ENCODE measurements around the gene IL12RB1.
"Not testable (repeated sequence)": the region's sequence is repeated elsewhere in the genome, so short reads cannot be mapped to it uniquely, and the experiment has no call there.

IL12RB1 gene

GRCh38 chr19:18110609-18111232 lies 24.0 kb upstream of the IL12RB1 start:
- no peak for DNase-seq

- peak in 2 of 5 donors; percentile 36 to 46 for DNase-seq
Measured at GRCh38 chr19:18109733-18110608, 23.2 kb upstream of the IL12RB1 start.

GRCh38 chr19:18109341-18109732 lies 22.6 kb upstream of the IL12RB1 start:
- DNase-seq, result no peak

GRCh38 chr19:18108897-18109296 lies 22.2 kb upstream of the IL12RB1 start:
- DNase-seq, result no peak

- no peak for DNase-seq
Measured at GRCh38 chr19:18107235-18107634, 20.5 kb upstream of the IL12RB1 start.

- not testable (repeated sequence) for DNase-seq
Measured at GRCh38 chr19:18105259-18105658, 18.5 kb upstream of the IL12RB1 start.

- DNase-seq, result no peak
Measured at GRCh38 chr19:18104793-18105131, 18.0 kb upstream of the IL12RB1 start.

- no peak for DNase-seq
Measured at GRCh38 chr19:18102916-18103542, 16.3 kb upstream of the IL12RB1 start.

- DNase-seq, result no peak
Measured at GRCh38 chr19:18101268-18101667, 14.5 kb upstream of the IL12RB1 start.

- no peak for DNase-seq
Measured at GRCh38 chr19:18100710-18101109, 14.0 kb upstream of the IL12RB1 start.

- no peak for DNase-seq
Measured at GRCh38 chr19:18099623-18099995, 12.9 kb upstream of the IL12RB1 start.

GRCh38 chr19:18098891-18099622 lies 12.3 kb upstream of the IL12RB1 start:
- DNase-seq, result peak in 1 of 5 donors; percentile 42

- DNase-seq, result no peak
Measured at GRCh38 chr19:18097993-18098890, 11.5 kb upstream of the IL12RB1 start.

GRCh38 chr19:18097217-18097992 lies 10.7 kb upstream of the IL12RB1 start, which contains the start of gene MAST3:
MAST3 (plus strand) TSS chr19:18097778; CDS start chr19:18097793, 15 bp downstream.
- peak; percentile 87 to 96 (median 89) for DNase-seq

- no peak for DNase-seq
Measured at GRCh38 chr19:18096258-18096657, 9.5 kb upstream of the IL12RB1 start.

GRCh38 chr19:18093439-18094161 lies 6.9 kb upstream of the IL12RB1 start:
- DNase-seq, result no peak

GRCh38 chr19:18091217-18091608 lies 4.5 kb upstream of the IL12RB1 start:
- DNase-seq, result peak; percentile 60 to 88 (median 76)

GRCh38 chr19:18090545-18091216 lies 3.9 kb upstream of the IL12RB1 start:
- DNase-seq, result no peak

GRCh38 chr19:18089726-18090125 lies 3.0 kb upstream of the IL12RB1 start:
- DNase-seq, result no peak

- DNase-seq, result peak; percentile 32 to 79 (median 39)
Measured at GRCh38 chr19:18089096-18089541, 2.4 kb upstream of the IL12RB1 start.

Measured in T-helper 1 cell (primary cell).